Frontal cortex (tissue), 4 donors: Measurements from ENCODE around the gene VPS35. TPM values are rescaled to one million over a fixed set of nuclear protein-coding genes. Genes with fewer than 3 reads are reported as not detected.

Experiments
- DNase-seq, 2 donors: peaks; one replicate each; pipeline ENCODE4 v3.0.0; 2012; ENCODE audit warnings: low spot score in 2 of 2
- FAIRE-seq: peaks from 2 replicates; lab custom pipeline; 2012; peaks lifted over from hg19 to GRCh38; lab: Jason Lieb, UNC
- total RNA-seq: library from RNA; depleted of rRNA; stranded (reverse); fragments of >200 nt; gene quantifications from one replicate; pipeline ENCODE4 v1.2.3, GENCODE V29; 2014
- donor health status: control.
- donor health status: control.
- donor health status: control.

VPS35 gene
- 183 TPM for total RNA-seq

DNA sequence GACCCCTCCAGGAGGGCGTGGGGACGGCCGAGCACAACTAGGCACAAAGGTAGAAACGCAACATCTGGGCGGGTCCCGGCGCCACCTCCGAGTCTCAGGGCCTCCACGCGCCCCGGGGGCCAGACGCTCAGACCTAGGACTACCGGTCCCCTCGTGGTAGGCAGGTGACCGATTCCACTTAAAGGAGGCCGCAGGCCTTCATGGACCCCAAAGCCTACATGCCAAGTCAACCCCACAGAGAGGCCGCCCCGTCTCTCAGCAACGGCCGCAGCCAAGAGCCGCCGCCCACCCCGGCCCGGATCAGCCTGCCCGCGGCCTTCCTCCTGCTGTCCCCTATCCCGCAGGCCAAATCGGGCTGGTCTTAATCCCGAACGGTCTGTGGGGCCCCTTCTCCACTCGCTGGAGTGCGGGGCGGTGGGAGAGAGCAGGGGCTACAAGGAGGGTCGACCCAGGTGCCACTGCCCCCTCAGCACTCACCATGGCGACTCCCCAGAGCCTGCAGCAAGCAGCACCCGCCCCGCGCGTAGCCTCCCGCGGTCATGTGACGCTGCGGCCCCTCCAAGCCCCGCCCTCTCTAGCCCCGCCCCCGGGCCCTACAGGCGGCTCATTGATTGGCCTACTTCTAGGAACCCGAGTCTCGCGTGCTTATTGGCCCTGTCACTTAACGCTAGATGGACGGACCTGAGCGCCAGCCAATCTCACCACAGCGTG is at the start of gene VPS35:
TSS of gene VPS35 (minus strand) at position 525 of the 711 bp plus-strand sequence. CDS start at position 480, 45 bp downstream.
- FAIRE-seq, result no peak
- DNase-seq, result peak; percentile 91 to 93

DNA sequence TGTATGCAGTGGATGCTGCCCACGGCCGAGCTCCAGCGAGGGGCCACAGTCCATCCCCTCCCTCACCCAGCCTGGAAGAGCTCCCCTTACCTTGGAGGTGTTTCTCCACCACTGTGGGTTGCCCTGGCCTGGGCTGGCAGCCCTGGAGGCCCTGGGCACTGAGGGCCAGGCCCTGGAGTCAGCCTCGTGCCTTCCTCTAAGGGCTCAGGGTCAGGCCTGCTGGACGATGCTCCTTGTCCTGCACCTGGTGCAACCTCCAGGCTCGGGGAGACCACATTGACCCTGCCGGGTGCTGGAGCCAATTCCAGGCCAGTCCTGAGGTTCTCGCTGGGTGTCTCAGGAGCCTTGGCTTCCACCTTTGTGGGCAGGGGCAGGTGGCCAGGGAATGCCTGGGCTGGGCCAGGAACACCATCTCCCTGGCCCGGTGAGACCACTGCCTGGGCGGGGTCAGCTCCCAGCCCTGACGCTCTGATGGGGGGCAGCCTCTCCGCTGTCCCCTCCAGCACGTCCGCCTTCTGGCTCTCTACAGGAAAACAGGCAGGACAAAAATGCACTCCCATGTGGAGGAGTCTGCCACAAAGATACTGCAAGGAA is 48.7 kb upstream of the VPS35 start:
- FAIRE-seq (no peak), DNase-seq (no peak)

DNA sequence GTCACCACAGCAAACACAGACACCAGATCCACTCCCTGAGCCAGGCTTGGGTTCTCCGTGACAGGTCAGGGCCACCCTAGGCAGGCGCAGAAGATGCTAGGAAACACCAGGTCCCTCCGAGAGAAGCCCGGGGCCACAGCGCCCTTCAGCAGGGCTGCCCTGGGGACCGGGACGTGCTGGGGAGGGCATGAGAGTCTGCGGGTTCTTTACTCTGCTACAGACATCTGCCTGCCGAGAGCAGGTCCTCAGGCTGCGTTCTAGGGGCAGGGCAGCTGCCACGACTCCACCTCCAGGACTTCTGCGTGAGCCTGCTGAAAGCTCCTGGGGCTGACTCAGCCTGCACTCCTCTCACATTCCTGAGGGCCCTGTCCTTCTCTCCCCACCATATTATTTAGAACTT is 47.7 kb upstream of the VPS35 start:
- no peak for DNase-seq
- FAIRE-seq, result no peak

DNA sequence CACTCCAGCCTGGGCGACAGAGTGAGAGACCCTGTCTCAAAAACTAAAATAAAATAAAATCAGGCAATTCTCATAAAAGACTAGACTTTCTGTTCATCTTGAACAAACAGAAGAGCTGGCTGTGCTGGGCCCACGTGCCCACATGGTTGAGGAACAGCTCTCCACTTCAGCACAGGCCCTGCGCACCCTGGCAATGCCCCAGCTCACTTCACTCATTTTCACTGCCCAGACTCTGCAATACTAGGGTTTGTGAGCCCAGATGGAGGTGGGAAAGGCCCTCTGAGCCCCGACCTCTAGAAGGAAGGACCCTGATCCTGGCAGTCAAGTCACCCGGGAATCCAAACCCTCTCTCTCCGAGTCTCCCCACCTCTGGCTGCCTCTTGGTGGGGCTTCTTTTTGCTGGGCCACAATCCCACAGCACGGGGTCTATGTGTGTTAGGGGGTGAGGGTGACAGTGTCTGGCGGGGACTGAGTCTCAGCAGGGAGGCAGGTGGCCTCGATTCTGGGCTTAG is 44.4 kb upstream of the VPS35 start:
- no peak for FAIRE-seq
- DNase-seq, result no peak

DNA sequence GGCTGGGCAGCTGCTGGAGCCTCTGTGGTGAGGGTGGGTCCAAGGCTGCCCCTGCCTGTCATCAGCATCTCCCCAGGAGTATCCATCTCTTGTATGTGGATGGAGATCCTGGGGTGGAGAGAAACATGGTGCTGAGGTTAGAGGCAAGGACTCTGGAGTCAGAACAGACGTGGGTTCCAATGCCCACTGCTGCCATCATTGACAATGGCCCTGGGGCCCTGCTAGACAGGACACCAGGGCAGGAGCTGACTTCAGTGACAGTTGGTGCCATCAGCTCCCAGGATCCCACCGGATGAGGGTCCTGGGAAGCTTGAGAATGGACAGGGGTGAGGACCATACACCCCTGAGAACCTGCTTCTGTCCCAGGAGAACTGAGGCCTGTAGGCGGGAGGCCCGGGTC is 43.6 kb upstream of the VPS35 start:
- DNase-seq (no peak), FAIRE-seq (no peak)

DNA sequence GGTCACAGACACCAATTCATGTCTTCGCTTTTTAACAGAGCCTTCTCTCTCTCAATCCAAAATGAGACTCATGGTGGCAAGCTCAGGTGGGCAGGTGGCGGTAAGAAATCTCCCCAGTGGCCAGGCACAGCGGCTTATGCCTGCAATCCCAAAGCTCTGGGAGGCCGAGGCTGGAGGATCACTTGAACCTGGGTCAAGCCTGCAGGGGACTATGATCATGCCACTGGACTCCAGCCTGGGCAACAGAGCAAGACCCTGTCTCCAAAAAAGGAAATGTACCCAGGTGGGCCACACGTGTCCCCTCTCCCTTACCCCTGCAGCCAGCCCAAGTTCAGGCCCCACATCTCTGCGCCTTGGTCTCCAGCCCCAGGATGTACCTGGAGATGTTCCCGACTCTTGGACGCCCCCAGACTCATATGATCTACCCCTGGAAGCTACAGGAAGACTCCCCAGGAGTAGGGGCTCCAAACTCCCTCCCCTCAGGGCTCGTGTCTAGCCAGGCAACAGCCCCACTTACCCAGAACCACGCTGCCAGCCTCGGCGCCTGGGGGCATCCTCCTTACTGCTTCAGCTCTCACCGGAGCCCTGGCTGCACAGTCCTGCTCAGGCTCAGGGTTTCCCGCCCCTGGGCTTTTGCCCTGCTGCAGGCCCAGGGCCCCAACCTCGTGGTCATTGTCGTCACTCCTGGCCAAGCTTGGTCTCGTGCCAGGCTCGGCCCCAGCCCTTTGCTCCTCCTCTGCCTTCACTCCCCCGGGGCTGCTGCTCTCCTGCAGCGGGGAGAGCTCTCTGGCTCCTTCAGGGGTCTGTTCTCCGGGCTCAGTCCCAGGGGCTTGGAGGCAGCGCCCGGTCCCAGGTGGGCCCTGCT is 42.9 kb upstream of the VPS35 start:
- FAIRE-seq (no peak), DNase-seq (no peak)

DNA sequence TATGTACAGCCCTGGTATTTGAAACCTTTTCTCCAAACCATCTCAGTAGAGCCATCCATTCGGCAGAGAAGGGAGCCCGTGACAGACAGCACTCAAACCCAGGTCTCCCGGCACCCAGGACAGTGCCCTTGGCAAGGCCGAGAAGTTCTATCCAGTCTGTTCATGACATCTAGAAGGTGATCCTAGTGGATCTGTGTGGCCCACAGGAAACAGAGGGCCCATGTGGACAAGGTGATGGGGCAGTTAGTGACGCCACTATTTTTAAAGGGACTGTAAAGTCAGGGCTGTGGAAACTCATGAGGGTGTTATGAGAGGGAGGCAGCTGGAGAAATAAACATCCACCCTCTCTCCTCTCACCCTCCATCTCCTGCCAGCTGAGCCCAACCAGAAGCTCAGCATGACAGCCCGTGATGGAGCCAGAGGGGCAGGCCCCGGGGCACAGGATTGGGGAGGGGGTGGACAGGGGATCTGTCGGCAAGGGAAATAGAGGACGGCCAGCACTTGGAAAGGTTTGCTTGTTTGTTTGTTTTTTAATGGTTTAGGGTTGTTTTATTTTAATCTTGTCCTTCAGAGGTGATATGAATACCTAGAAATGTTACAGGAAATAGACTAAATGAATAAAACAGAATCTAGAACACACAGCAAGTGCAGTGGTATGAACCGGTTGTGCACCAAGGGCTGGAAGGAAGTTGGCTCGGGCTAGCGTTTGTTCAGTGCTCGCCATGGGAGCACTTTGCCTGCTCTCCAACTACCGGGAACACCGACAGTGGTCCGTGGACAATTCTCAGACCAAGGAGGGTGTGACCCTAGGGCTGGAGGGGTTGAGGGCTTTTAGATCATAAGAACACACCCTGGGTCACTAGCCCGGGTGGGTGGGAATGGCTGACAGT is 42.1 kb upstream of the VPS35 start:
- DNase-seq (no peak), FAIRE-seq (no peak)

DNA sequence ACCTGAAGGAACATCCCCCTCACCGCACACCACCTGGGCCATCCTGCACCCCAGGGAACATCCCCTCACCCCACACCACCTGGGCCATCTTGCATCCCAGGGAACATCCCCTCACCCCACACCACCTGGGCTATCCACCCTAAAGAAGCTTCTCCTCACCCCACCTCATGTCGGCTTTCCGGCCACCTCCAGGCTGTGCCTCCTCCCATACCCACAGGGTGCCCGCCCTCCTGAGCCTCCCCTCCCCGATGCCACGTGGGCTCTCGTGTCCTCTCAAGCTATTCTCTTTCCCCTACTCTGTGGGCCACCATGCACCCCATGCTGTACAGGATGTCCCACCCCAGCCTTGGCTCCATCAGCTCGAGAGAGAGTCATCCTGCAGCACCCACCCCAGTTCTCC is 41.1 kb upstream of the VPS35 start:
- no peak for FAIRE-seq

DNA sequence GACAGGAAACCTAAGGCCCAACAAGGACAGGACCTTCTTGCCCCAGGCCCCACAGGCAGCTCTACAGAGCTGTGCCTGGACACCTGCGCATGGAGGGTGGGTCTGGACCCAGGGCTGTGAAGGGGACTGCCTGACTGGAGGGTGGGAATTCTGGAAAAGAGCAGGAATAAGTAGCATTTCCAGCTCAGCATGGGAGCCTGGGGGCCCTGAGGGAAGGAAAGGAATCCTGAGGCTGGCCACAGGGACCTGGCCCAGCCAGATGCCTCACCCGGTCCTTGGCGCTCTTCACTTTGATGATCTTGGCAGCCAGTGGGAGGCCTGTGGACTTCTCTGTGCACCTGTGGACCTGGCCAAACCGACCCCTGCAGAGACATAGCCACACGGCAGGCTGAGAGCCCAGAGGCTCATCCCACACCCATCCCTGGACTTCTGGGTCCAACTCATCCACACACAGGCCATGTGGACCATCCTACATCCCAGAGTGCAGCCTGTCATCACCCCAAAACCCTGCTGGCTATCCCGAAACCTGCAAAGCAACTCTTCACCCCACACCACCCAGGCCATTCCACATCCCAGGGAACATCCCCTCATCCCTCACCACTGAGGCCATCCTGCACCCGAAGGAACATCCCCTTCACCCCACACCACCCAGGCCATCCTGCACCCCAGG is 40.5 kb upstream of the VPS35 start:
- no peak for FAIRE-seq
- DNase-seq, result no peak

More for the DNA sequence above, 41.1 kb upstream of the VPS35 start:
- no peak for DNase-seq

DNA sequence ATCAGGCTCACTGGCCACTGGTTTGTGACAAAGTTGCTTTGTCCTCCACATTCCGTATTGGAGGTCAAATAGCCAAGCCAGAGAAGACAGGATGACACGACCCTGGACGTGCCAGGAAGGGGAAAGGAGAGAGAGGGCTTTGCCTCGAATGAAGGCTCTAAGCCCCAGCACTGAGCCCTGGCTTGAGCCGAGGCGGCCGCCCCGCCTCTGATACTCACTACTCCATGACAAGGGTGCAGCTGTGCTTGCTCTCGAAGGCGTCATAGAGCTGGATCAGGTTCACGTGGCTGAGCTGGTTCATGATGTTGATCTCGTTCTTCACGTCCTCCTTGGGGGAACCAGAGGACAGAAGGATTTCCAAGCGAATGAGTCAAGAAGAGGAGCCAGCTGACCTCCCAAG is 39.8 kb upstream of the VPS35 start:
- no peak for DNase-seq

DNA sequence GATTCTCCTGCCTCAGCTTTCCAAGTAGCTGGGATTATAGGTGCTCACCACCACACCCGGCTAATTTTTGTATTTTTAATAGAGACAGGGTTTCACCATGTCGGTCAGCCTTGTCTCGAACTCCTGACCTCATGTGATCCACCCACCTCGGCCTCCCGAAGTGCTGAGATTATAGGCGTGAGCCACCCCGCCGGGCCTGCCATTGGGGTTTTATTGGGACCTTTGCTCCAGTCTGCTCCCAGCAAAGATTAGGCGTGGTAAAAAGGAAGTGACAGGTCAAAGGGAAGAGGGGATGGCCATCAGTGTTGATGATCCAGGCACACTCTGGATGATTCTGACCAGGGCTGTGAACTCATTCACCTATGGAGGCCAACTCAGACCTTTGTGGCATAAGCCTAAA is 38.7 kb upstream of the VPS35 start:
- FAIRE-seq (no peak), DNase-seq (no peak)

More for the DNA sequence above, 39.8 kb upstream of the VPS35 start:
- FAIRE-seq, result no peak

DNA sequence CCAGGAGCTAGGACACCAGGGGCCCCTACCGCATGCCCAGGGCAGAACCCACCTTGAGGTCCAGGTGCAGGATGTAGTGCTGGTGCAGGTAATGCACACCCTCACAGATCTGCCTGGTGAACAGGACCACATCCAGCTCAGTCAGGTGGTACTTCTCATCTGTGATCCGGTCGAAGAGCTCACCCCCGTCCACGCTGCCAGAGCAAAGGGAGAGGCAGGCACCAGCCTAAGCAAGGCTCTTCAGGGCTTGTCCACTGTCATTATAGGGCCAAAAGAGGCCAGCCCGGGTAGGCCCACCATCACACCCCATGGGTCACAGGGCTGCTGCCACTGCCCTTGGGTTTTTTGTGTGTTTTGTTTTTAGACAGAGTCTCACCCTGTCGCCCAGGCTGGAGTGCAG is 38.2 kb upstream of the VPS35 start:
- DNase-seq, result no peak
- no peak for FAIRE-seq

DNA sequence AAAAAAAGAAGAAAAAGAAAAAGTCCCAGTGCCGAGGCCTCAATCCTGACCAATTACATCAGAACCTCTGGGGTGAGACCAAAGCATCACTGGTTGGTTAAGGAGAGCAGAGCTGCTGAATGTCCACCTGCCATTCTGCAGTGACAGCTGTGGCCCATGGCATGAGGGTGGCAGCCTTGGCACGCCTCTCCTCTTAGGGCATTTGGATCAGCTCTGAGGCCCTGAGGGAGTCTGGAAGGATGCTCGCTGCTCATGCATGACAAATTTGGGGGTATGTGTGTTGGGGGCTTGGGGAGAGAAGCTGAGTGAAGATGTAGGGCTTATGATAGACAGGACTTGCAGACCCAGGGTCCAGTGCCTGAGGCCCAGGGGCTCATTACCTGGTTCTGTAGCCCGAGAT is 32.9 kb upstream of the VPS35 start:
- DNase-seq (no peak), FAIRE-seq (no peak)

DNA sequence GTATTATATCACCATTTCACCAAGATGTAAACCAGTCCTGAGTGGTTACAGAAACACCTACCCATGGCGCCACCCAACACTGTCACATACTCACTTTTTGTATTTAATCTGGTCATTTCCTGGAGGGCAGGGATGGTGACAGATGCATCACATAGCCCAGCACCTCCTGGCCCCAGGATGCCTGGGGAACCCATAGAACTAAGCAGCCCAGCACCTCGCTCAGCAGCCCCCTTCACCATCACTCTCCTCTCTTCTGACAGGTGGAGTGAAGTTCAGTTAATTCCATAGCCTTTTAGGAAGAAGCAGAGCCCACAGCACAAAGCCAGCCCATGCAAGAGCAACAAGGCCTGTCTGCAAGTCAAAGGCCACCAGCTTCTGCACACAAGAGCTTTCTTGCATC is 31.6 kb upstream of the VPS35 start:
- FAIRE-seq (no peak), DNase-seq (no peak)

DNA sequence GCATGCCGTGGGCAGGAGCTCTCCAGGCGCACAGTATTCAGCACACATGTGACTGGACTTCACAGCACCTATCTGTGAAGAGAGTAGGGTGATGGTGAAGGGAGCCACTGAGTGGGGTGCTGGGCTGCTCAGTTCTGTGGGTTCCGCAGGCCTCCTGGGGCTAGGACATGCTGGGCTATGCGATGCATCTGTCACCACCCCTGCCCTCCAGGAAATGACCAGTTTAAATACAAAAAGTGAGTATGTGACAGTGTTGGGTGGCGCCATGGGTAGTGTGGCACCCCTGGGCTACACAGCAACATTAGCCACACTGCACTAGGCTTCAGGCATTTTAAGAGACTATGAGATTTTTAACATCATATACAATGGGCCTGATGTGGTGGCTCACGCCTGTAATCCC is 30.6 kb upstream of the VPS35 start:
- DNase-seq, result no peak
- no peak for FAIRE-seq

DNA sequence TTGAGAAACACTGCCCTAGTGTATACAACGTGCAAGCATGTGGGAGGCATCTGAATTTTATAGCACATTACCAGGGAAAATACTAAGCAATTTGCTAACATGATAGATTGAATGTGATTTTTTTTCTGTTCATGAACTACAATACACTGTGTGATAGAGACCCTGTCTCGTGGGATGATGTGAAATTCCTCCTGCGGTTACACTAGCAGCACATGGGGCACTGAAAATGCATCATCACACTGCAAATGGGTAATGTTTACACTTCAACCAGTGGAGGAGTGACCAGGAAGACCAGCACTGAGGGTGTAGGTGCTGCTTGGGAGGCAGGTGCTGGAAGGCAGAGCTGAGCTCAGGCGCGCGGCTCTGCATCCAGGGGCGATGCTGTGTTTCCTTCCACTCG is 29.2 kb upstream of the VPS35 start:
- DNase-seq (no peak), FAIRE-seq (no peak)

DNA sequence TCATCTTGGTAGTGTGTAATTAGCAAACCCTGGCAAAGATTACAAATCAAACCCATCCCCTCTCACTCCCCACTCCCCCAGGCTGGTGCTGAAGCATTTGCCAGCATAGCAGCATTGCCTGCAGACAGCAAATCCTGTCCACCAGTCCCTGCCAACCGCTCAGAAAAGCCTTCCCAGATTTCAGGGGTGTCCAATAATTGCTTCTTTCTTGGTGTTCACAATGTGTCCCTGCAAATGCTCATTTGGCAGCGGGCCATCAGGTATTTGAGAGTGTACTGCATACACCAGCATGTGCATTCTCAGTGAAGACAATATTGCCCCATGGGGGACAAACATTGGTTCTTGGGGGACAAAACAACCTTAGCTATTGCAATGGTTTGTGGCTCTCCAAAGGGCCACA is 28.7 kb upstream of the VPS35 start:
- FAIRE-seq (no peak), DNase-seq (no peak)

DNA sequence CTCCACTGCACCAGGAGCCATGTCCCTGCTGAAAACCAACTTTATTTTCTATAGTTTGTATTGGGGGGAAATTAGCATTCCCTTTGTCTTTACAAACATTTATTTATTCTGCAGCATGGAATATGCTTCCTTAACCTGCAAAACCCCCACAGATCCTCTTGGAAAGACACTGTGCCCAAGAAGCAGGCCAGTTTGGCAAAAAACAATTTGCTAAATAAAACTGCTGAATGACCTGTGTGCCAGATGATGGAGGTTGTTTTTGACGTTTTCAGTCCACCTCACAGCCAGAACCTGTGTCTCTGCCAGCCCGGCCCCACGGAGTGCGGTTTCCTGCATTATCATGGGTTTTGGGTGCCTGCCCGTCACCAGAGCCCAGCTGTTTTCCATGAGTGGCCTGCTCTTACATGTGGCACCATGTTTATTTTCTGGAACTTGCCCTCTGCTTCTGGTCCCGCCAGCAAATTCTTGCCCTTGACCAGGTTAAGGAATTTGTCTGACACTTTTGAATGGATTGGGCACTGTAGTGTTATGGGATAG is 26.9 kb upstream of the VPS35 start:
- FAIRE-seq (no peak), DNase-seq (no peak)
